KOPT-K1 (cell line): ENCODE measurements around the gene WASL.
"Not testable (repeated sequence)": the region's sequence is repeated elsewhere in the genome, so short reads cannot be mapped to it uniquely, and the experiment has no call there.

Experiments
- H3K27ac ChIP-seq: fragments of 200-600 bp; sonication (generic); 2 replicates; pipeline ENCODE4 v1.5.1; 2016; ENCODE audit warnings: antibody characterized with exemption, mild to moderate bottlenecking, low read depth, low read length; ENCODE audit not compliant: poor library complexity, severe bottlenecking
- H3K36me3 ChIP-seq: fragments of 200-600 bp; sonication (generic); 2 replicates; pipeline ENCODE4 v1.5.1; 2017; ENCODE audit warnings: antibody characterized with exemption, mild to moderate bottlenecking, low read length, moderate library complexity; ENCODE audit not compliant: insufficient read depth
- H3K9me3 ChIP-seq: fragments of 200-600 bp; sonication (generic); 2 replicates; pipeline ENCODE4 v1.5.1; 2017; ENCODE audit warnings: antibody characterized with exemption, low read length, mild to moderate bottlenecking; ENCODE audit not compliant: insufficient read depth, poor library complexity, severe bottlenecking

The WASL gene

DNA sequence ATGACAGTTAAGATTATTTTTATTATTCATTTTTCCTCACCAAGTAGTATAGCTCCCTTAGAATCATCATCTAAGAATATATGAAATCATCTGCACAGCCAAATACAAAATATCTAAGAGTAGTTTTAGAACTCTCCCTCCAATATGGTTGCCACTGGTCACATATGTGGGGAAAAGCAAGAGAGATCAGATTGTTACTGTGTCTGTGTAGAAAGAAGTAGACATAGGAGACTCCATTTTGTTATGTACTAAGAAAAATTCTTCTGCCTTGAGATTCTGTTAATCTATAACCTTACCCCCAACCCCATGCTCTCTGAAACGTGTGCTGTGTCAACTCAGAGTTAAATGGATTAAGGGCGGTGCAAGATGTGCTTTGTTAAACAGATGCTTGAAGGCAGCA is 31.7 kb upstream of the WASL start:
- H3K36me3 ChIP-seq, H3K27ac ChIP-seq, H3K9me3 ChIP-seq: not testable (repeated sequence)

DNA sequence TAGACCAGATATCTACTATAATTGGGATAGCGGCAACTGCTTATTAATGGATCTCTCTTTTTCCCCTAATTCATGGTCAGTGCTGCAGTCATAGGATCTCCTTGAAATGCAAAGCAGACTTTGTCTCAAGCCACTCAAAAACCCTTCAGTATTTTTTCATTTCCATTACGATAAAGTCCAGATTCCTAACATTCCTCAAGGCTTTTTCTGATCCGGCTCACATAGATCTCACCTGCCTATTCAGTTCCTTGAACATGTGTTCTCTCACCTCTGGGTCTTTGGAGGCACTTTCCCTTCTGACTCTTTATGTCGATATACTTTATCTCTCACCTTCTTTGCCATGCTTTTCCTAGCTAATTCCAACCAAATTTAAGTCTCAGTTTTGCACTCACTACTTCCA is 25.7 kb upstream of the WASL start:
- Histone ChIP-seq H3K27ac (no peak overlapping the region), H3K36me3 (no peaks in the 10 kb centered on the region), H3K9me3 (no peaks in the 10 kb centered on the region)

DNA sequence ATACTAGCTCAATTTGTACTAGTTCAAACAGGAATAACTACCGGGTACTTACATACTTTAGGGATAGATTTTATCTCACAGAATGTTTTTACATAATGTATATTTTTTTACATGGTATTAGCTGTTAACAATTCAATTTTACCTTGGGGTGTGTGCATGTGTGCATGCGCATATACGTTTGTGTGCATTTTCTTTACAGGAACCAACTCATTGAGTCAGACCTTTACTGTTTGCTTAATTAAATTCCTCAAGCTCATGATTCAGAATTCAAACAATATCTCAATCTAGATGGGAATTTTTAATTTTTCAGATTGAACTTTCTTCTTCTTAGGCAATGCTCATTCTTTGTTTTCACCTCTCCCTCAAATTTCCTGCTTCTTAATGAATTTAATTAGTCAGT is 24.7 kb upstream of the WASL start:
- no peaks in the 10 kb centered on the region for H3K36me3 ChIP-seq
- no peaks in the 10 kb centered on the region for H3K9me3 ChIP-seq
- H3K27ac ChIP-seq = no peak overlapping the region

DNA sequence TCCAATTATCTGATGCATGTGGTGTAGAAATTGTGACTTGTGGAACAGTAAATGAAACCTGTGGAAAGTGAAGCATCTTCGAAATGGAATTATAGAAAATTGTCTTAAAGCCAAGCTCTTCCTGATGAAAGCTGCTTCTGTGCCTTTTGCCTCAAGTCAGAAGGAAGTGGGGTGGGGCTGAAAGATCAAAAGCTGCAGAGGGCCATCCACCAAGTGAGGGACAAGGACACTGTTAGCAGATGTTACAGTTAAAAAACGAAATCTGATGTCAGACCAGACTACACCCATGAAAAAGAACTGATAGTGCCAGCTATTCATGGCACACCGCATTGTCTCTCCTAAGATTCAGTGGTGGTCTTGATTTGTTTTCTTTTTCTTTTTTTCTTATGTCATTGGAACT is 23.8 kb upstream of the WASL start:
- H3K27ac ChIP-seq = no peak overlapping the region
- no peaks in the 10 kb centered on the region for H3K9me3 ChIP-seq

DNA sequence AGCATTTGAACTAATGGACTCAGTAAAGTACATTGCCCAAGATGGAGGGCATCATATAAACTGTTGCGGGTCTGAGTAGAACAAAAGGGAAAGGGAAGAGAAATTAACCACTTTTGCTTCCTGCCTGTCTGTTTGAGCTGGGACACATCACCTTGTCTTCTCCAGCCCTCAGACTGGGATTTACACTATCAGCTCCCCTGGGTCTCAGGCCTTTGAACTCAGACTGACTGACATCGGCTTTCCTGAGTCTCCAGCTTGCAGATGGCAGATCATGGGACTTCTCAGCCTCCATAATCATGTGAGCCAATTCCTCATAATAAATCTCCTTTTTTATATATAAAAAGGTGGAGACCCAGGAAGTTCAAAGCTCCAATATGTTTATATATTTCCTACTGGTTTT is 23.0 kb upstream of the WASL start:
- Histone ChIP-seq H3K9me3 (no peaks in the 10 kb centered on the region), H3K27ac (no peak overlapping the region), H3K36me3 (no peaks in the 10 kb centered on the region)

More for the DNA sequence above, 23.8 kb upstream of the WASL start:
- H3K36me3 ChIP-seq = no peaks in the 10 kb centered on the region

DNA sequence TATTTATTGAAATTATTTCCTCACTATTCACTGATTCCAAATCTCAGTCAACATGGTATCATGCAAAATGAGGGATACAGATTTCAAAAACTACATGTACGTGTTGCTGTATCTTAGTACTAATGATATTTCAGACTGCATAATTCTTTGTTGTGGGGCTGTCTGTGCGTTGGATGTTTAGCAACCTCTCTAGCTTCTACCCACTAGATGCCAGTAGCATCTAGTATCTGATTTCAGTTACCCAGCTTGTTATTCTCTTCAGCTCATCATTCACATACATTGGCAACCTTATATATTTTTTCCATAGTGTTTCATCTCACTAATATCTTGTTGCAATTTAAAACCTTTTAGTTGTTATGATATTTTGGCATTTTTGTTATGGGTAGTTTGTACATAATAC is 22.5 kb upstream of the WASL start:
- H3K36me3 ChIP-seq = no peaks in the 10 kb centered on the region
- no peak overlapping the region for H3K27ac ChIP-seq
- no peaks in the 10 kb centered on the region for H3K9me3 ChIP-seq

DNA sequence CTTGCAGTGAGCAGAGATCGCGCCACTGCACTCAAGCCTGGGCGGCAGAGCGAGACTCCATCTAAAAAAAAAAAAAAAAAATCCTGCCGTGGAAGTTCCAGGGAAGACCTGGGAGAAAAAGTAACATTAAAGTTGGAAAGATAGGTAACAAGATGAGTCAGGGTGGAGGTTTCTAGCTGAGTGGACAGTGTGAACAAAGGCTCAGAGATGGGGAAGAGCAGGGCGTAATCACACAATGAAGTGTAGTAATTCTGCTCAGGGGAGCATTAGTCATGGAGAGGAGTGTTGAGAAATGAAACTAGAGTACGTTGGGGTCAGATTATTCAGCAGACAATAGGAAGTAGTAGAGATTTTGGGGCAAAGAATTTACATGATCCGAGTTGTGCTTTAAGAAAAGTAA is 21.6 kb upstream of the WASL start:
- Histone ChIP-seq H3K9me3 (no peaks in the 10 kb centered on the region), H3K27ac (no peak overlapping the region), H3K36me3 (no peaks in the 10 kb centered on the region)

DNA sequence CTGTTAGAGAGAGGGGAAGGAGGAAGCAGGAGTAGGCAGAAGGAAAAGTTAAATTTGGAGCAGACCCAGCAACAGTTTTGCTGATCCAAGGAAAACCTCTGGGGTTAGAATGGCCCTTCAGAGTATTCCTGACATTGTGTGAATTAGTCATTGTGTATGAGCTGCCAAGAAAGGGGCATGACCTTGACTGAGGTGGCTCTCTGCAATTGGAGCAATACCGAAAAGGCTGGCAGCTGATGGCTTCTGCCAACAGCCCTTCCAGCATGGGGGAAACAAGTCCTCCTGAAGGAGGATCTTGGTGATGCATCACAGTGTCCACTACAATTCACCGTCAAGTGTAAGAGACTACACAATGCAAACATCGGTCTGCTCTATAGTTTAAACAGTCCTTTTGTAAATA is 20.6 kb upstream of the WASL start:
- no peaks in the 10 kb centered on the region for H3K9me3 ChIP-seq
- H3K36me3 ChIP-seq = no peaks in the 10 kb centered on the region
- H3K27ac ChIP-seq = no peak overlapping the region

DNA sequence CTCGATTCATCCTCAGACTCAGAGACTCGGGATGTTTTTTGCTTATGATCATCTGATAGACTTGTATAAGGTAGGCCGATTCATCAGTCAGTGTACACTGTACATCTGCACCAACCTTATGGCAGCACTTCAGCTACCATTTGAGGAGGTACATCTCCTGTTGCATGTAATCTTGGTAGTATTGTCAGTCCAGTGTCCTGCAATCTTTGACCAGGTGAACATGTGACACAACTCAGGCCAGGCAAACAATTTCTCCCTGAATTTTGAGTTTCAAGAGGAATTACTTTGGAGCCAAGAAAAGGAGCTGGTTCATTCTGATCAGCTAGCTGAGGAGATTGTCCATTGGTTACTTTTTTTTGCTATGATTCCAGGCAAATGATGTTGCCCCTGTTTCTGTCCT is 19.7 kb upstream of the WASL start:
- no peaks in the 10 kb centered on the region for H3K9me3 ChIP-seq
- H3K36me3 ChIP-seq = no peaks in the 10 kb centered on the region
- H3K27ac ChIP-seq = no peak overlapping the region

DNA sequence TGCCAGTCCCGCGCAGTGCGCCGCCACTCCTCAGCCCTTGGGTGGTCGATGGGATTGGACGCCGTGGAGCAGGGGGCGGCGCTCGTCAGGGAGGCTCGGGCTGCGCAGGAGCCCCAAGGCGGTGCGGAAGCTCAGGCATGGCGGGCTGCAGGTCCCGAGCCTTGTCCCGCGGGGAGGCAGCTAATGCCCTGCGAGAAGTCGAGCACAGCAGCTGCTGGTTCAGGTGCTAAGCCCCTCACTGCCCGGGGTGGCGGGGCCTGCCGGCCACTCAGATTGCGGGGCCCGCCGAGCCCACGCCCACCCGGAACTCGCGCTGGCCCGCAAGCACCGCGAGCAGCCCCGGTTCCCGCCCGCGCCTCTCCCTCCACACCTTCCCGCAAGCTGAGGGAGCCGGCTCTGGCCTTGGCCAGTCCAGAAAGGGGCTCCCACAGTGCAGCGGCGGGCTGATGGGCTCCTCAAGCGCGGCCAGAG is 14.4 kb upstream of the WASL start:
- no peaks in the 10 kb centered on the region for H3K36me3 ChIP-seq
- H3K9me3 ChIP-seq = no peaks in the 10 kb centered on the region
- H3K27ac ChIP-seq = no peak overlapping the region

DNA sequence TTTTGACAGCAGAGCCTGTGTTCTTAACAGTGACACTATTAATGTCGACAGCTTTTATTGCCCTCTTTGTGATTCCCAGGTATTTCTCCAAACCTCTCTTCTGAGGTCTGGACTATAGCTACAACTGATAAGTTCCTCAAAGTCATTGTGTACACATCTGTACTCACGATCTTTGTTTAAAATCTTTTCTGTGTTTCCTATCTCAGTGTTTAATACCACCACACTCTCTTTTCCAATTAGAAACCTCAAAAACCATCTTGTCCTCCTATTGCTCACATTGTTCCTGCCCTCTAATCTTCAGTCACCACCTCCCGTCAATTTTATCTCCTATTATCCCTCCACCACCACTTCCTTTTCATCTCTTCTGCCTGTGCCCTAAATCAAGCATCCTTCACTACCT is 12.9 kb upstream of the WASL start:
- no peak overlapping the region for H3K27ac ChIP-seq
- no peaks in the 10 kb centered on the region for H3K36me3 ChIP-seq
- H3K9me3 ChIP-seq = no peaks in the 10 kb centered on the region

DNA sequence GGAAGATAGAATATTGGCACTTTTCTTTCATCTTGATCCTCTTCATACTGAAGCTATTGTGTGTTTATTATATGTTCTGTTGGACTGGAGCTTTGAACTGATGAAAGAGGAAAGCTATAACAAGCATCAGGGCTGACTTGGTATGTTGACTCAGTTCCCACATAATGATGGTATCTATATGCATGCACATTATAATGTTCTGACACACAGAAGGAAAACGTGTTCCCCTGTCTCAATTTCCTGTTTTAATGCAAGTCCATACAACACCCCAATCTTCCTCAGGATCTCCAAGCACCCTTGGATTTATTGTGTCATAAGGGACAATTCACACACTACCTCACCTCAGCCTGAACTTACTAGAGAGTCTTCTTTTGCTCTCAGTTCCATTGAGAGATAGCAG is 8.3 kb upstream of the WASL start:
- Histone ChIP-seq H3K9me3 (no peaks in the 10 kb centered on the region), H3K27ac (no peak overlapping the region), H3K36me3 (no peaks in the 10 kb centered on the region)

DNA sequence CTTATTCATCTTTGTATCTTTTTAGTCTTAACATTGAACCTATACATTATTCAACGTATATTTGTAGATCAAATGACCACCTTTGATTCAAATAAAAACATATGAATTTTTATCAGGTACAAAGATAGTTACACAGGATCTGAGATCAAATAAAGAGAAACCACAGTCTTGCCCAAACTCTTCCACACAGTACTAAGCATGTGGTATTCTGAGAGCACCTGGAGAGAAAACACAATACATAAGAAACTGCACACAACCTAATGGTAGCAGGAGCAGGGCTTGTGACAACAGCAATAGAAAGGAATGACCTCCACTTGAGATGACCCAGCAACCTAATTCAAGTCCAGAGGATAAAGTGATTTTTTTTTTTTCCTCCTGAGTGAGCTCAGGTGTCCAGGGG is 6.5 kb upstream of the WASL start:
- Histone ChIP-seq H3K9me3 (no peaks in the 10 kb centered on the region), H3K27ac (no peak overlapping the region), H3K36me3 (no peaks in the 10 kb centered on the region)

DNA sequence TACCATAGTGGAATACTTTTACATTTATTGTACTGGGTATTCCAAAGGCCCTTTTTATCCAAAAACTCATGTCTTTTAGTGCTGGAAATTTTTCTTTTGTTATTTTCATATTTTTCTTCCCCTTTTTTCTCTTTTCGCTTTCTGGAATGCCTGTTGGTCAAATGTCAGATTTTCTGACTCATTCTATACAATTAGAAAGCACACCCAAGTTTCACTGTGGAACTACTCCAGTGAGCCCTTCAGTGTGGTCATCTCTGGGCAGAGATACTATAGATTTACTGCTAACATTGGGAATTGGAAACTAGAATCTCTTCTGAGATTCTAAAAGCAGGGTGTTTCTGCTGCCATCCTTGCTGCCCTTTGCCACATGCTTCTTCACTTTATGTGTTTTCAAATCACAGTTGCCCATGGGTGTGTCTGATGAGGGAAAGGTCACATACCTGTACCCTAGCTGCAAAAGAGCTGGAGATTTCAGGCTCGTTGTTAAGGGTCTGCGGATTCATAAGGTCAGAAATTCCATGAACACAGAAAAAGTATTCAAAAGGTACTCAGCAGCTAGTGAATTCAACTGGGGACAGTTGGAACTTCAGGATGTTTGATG is 5.6 kb upstream of the WASL start:
- no peaks in the 10 kb centered on the region for H3K36me3 ChIP-seq
- no peak overlapping the region for H3K27ac ChIP-seq
- no peaks in the 10 kb centered on the region for H3K9me3 ChIP-seq

DNA sequence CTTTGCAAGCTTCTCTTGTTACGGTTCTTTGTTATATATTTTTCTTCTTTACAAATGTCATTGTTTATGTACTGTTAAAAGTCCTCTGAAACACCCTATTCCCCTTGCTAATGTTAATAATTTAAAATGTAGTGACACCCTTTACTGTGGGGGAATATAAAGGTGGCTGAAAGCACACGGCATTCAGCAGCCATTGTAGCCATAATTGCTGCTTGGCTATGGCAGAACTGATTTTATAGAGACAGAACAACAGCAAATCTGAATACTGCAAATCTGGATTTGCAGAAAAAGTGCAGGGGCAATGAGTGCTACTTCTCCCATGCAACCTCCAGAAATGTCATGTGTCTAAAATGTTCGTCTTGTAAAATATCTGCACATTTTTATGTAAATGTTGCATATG is 3.7 kb upstream of the WASL start:
- Histone ChIP-seq H3K9me3 (no peaks in the 10 kb centered on the region), H3K36me3 (no peaks in the 10 kb centered on the region), H3K27ac (no peak overlapping the region)

DNA sequence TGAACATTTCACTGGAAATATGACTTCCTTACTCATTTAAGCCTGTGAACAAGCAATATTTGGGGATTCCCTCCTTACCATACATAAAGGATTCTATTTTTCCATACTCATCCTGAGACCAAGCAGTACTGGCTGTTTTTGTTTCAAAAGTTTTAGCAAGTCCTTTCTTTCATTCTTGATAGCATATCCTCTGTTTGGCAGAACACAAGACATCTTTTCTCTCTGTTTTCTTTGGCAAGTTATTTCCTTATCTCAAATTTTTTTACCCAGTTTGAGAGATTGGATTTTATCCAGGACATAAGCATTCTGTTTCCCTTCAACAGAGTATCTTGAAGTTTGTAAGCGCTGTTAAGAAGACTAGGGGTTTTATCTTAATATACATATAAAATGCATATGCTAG is 3.0 kb upstream of the WASL start:
- H3K9me3 ChIP-seq = no peaks in the 10 kb centered on the region
- H3K36me3 ChIP-seq = no peaks in the 10 kb centered on the region
- no peak overlapping the region for H3K27ac ChIP-seq
